Subcutaneous adipose tissue (tissue), 4 donors: Measurements from ENCODE around the gene CDH24. TPM values are rescaled to one million over a fixed set of nuclear protein-coding genes. Genes with fewer than 3 reads are reported as not detected.

Experiments used
- total RNA-seq, 4 donors: library from RNA; depleted of rRNA; stranded (reverse); fragments of >200 nt; gene quantifications; one replicate each; pipeline ENCODE4 v1.1.0, GENCODE V29; 2016
- TF ChIP-seq, protein P1 (sequence below): fragments of 450-650 bp; IDR thresholded peaks from one replicate; pipeline ENCODE4 v1.5.1; 2016; ENCODE audit warnings: low read depth, mild to moderate bottlenecking, control low read depth, antibody characterized with exemption, moderate library complexity

Gene CDH24
- total RNA-seq, 4 donors from 2014 or later = 1.5 to 4.1 (median 1.8) TPM

DNA sequence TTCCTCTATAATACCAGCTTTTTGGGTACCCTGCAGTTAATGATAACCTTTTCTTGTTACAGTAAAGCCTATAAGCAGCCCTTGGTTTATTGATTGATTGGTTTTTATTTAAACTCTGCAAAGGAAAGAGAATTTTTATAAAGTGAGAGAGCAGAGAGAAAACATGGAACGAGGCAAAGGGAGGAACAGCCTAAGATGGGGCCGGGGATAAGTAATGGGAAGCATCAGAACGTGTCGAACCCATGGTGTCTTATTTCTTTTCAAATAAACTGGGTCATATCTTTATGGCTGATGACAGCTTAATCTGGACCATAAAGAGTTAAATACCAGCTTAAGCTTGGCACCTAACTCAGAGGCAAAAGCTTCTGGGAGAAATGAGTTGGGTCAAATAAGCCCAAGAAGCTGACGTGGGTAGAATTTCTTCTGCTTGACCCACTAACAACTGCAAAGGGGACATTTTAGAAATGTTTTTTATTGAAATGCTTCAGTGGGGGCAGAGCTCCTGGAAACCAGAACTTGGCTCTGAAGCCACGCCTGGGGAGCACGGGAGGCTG lies 35.4 kb downstream of the CDH24 start:
- TF ChIP-seq, protein P1, sequence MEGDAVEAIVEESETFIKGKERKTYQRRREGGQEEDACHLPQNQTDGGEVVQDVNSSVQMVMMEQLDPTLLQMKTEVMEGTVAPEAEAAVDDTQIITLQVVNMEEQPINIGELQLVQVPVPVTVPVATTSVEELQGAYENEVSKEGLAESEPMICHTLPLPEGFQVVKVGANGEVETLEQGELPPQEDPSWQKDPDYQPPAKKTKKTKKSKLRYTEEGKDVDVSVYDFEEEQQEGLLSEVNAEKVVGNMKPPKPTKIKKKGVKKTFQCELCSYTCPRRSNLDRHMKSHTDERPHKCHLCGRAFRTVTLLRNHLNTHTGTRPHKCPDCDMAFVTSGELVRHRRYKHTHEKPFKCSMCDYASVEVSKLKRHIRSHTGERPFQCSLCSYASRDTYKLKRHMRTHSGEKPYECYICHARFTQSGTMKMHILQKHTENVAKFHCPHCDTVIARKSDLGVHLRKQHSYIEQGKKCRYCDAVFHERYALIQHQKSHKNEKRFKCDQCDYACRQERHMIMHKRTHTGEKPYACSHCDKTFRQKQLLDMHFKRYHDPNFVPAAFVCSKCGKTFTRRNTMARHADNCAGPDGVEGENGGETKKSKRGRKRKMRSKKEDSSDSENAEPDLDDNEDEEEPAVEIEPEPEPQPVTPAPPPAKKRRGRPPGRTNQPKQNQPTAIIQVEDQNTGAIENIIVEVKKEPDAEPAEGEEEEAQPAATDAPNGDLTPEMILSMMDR = no peak

DNA sequence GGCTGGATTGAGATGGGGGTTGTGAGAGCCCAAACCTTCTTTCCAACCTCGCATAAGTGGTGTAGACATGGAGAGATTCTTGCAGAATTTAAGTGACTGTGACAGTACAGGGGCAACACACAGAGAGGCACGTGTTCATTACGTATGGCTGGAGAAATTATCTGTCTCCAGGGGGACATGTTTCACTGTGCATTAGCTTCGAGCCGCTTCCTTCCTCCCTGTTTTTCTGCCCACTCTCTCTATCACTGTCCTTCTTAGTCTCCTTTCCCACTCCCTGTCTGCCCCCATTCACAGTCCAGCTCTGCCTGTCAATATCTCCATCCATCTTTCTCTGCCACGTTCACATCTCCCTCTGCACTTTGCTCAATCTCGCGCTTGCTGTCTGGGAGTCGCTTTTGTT lies 35.9 kb downstream of the CDH24 start:
- TF ChIP-seq, protein P1 = no peak

DNA sequence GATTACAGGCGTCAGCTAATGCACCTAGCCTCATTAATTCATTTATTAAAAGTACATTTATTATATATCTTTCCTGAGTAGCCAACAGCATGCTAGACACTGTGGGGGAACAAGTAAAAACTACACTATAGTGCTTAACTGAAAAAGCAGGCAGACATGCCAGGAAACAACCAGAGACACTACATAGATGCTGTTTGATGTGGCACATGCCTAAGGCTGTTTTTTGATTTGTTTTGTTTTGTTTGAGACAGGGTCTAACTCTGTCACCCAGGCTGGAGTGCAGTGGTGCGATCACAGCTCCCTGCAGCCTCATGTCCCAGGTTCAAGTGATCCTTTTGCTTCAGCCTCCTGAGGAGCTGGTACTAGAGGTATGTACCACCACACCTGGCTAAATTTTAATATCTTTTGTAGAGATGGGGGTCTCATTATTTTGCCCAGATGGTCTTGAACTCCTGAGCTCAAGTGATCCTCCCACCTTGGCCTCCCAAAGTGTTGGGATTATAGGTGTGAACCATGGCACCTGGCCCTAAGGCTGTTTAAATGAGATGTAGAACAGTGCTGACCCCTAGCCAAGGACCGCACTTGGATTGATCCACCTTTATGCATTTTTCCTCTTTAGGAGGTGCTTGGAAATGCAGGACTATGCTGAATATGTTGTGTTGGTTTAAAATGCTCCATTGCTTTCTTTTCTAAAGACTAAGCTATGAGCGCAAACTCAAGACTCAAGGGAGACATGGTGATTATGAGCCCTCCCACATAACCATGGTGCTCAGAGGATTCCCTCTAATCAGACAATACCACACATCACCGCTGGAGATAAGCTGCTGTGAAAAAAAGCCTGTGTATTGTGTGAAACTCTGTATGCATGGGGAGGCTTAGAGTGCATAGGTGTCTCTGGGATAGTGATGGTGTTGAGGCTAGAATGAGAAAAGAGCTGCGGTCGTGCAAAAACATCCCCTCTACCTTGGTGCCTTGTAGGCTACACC lies 36.9 kb downstream of the CDH24 start:
- TF ChIP-seq, protein P1 = no peak

DNA sequence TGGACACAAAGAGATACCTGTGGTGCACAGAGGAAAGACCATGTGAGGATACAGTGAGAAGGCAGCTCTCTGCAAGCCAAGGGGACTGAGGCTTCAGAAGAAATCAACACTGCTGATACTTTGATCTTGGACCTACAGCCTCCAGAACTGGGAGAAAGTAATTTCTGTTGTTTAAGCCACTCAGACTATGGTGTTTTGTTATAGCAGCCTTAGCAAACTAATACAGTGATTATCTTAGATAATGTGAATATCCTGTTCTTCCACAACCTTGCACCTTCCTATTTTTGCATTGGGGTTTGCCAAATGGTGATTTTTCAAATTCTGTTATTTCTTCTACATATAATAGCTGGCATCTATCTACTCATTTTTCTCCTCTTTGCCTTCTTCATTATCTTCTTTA lies 39.2 kb downstream of the CDH24 start:
- TF ChIP-seq, protein P1 = no peak

DNA sequence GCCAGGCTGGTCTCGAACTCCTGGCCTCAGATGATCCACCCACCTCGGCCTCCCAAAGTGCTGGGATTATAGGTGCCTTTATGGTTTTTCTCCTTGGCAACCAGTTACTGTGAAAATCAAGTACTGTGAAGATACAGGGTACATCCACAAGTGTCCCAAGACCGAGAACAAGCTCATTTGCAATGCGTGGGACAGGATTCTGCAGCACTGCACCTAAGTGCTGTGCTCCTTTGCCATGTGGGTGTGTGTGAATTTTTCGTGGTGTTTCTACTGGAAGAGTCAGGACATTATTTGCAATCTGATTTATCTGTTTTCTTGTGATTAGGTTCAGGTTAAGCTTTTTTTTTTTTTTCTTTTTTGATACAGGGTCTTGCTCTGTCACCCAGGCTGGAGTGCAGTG lies 40.2 kb downstream of the CDH24 start:
- TF ChIP-seq, protein P1 = no peak

DNA sequence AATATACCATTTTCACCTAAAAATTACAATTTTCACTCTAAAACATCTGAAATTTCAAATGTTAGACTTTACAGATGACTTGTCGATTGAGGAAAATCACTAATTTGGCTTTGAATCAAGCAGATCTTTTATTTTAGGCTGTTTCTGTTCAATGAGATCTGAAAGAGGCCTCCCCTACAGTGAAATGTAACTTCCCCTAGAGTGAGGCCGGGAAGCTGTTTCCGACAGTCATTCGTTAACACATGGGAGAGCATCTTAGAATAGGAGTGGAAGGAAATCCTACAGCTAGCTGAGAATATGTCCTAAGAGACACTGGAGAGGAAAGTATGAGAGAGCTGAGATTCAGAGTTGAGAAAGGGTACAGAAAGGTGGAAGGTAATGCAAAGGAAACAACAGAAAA lies 41.7 kb downstream of the CDH24 start:
- TF ChIP-seq, protein P1 = no peak

DNA sequence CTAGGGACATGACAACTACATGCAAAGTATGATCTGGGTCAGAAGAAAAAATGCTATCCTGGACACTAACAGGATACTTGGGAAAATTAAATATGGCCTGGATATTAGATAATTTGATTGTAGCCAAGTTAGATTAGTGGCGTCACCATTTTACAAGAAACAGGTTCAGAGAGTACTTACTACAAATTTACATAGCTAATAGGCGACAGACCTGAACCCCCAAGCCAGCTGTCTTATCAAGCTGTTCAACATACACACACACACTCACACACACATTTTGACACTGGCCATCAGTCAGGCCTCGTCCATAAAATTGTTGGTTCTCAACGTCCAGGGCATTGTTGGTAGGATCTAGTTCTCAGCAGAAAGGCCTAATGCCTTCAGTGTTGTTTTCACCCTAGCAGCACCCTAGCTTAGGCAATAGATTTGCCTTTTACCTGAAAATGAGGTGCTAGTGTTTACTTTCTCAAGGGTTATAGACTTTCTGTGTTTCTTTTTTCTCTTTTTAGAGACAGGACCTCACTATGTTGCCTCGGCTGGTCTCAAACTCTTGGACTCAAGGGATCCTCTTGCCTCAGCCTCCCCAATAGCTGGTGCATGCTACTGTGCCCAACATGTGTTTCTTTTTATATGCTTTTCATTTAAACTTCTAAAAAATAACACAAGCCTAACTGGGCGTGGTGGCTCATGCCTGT lies 44.1 kb downstream of the CDH24 start:
- TF ChIP-seq, protein P1 = no peak
